ENCODE data around the gene AUP1.
A peak's percentile ranks its signal among the peaks of the same experiment; 100 is the strongest.
"Not testable (repeated sequence)": the region's sequence is repeated elsewhere in the genome, so short reads cannot be mapped to it uniquely, and the experiment has no call there.

AUP1 gene

DNA sequence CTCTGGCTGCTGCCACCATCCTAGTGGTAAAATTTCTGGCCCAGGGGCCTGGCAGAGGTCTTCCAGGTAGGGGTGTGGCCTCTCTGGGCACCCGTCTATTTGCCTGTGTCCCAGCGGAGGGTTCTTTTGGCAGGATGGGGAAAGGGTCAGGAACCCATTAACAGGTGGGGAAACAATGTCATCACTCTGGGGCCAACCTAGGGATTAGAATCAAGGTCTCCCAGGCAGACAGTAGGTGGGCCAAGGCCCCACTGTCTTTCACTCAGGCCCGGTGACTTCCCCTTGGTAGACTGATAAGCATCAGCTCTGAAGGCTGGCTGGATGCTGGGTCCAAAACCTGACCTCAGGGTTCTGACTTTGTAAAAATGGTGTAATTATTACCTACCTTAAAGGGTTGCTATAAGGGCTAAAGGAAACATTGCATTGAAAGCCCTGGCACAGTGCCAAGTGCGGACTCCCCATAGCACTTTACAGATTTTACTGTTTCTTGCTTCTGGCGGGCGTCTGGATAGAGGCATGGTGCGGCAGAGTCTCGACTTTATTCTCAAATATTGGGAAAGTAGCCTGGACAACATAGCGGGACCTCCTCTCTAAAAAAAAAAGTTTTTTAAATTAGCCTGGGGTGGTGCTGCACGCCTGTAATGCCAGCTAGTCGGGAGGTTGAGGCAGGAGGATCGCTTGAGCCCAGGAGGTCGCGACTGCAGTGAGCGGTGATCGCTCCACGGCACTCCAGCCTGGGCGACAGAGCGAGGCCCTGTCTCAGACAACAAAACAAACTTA, 32.3 kb downstream of the AUP1 start:
- DNase-seq = peak; percentile 56

DNA sequence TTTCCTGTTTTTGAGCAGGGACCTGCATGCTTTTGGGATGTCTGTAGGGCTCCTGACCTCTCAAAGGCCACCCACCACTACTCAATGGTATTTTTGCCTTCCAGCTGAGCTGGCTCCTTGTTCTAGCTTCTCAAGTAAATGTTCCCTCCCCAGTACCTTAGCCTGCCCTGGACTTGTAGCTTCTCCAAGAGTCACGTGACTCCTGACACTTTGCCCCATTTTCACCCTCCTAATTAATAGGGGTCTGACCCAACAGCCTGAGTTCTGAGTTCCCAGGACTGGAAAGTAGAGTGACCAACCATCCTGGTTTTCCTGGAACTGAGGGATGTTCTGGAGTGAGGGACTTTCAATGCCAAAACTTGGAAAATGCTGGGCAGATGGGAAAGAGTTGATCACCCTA, 34.1 kb downstream of the AUP1 start:
- no peak for DNase-seq

DNA sequence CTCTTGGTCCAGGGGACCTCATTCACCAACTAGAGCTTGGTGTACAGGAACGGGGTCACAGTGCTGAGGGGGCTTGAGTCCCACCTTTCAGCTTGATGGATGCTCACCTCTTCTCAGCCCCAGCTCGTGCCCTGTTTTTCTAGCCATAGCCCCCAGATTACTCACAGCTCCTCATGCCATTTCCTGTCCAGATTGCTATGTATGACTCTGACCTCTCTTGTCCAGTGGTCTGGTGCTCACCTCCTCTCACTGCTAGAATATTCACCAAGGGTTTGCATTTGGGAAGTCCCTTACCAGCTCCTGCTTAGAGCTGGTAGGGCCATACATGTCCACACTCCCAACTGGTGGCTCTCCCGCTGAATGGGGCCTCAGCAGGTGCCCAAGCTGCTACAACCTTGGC, 36.0 kb downstream of the AUP1 start:
- no peak for DNase-seq

DNA sequence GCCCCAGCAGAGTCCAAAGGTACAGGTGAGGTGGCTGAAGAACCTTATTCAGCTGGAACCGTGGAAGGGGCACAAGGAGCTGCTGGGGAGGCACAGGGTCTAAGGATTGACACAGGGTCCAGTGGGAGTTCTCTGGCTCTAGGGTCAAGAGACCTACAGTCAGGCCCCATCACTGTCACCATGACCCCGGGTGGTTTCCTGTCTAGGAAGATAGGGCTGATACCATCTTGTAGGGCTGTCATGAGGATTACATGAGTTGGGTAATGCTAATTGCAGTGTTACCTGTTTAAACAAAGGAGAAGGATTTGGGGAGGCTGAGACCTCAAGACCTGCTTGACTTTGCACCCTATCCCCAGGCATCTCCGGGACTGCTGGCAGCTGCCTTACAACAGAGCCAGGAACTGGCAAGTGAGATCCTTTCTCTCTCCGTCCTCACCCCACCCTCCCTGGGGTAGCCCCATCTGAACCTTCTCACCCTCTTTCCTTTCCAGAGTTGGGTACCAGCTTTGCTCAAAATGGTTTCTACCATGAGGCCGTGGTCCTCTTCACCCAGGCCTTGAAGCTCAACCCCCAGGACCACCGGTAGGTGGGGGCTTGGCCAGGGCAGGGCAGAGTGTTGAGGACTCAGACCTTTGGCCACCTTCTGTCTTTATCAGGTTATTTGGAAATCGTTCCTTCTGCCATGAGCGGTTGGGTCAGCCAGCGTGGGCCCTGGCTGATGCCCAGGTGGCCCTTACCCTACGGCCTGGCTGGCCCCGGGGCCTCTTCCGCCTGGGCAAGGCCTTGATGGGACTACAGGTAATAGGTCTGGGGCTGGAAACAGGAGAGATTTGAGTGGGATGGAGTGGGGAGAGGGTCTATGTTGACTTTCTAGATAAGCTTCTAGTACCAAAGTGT, 37.6 kb downstream of the AUP1 start:
- DNase-seq = no peak

DNA sequence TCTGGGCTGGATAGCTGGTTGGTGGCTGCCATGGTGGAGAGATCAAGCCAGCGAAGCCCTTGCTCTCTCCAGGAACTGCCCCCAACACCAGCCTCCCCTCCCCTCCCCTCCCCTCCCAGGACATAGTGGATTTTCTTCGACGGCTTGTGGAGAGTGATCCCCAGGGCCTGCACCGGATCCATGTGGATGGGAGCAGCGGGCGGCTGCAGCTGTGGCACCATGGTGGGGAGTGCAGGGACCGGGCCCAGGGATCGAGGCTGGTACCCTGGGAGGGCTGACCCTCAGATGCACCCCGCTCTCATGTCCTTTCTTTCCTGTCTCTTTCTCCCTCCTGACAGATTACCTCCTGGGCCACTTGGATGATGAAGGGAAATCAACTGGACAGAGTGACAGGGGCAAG, 39.6 kb downstream of the AUP1 start:
- DNase-seq = no peak

DNA sequence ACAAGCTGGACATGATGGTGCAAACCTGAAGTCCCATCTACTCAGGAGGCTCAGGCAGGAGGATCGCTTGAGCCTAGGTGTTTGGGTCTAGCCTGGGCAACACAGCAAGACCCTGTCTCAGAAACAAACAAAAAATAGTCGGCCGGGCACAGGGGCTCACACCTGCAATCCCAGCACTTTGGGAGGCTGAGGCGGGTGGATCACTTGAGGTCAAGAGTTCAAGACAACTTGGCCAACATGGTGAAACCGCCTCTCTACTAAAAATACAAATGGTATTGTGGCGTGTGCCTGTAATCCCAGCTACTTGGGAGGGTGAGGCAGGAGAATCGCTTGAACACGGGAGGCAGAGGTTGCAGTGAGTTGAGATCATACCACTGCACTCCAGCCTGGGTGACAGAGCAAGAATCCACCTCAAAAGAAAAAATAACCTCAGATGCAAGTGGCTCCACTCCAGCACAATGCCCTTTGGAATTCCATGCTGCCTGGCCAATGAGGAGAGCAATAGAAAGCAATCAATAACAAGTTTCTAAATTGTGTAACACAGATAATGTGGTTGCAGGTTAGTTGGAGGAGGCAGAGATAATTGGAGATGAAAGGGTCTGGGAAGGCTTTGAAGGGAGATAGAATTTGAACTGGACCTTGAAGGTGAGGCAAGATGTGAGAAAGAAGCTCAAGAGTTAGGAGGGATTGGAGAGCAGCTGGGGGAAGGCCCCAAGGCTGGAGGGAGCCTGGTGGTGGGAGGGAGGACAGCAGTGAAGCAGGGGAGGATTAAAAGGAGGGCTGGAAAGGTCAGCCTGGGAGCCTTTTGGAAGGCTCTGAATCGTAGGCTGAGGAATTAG, 40.6 kb downstream of the AUP1 start:
- no peak for DNase-seq

DNA sequence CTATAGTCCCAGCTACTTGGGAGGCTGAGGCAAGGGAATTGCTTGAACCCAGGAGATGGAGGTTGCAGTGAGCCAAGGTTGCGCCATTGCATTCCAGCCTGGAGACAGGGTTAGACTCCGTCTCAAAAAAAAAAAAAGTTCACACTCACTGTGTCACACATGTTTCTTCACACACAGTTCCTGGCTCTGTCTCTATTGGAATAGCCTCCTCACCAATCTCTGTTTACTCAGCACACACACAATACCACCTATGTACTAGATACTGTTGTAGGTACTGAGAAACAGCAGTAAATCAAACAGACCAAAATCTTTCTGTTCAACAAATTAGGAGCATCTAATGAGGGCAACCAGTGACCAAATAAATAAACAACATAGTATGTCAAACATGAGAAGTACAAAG, 43.4 kb downstream of the AUP1 start:
- DNase-seq = no peak

DNA sequence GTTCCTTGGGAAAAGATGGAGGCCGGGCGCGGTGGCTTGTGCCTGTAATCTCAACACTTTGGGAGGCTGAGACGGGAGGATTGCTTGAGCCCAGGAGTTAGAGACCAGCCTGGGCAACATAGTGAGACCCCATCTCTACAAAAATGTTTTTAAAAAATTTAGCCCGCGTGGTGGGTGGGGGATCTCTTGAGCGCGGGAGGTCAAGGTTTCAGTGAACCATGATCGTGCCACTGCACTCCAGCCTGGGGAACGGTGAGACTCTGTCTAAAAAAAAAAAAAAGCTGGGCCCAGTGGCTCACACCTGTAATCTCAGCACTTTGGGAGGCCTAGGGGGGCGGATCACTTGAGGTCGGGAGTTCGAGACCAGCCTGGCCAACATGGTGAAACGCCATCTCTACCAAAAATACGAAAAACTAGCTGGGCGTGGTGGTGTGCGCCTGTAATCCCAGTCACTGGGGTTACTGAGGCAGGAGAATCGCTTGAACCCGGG, 45.8 kb downstream of the AUP1 start:
- not testable (repeated sequence) for DNase-seq

DNA sequence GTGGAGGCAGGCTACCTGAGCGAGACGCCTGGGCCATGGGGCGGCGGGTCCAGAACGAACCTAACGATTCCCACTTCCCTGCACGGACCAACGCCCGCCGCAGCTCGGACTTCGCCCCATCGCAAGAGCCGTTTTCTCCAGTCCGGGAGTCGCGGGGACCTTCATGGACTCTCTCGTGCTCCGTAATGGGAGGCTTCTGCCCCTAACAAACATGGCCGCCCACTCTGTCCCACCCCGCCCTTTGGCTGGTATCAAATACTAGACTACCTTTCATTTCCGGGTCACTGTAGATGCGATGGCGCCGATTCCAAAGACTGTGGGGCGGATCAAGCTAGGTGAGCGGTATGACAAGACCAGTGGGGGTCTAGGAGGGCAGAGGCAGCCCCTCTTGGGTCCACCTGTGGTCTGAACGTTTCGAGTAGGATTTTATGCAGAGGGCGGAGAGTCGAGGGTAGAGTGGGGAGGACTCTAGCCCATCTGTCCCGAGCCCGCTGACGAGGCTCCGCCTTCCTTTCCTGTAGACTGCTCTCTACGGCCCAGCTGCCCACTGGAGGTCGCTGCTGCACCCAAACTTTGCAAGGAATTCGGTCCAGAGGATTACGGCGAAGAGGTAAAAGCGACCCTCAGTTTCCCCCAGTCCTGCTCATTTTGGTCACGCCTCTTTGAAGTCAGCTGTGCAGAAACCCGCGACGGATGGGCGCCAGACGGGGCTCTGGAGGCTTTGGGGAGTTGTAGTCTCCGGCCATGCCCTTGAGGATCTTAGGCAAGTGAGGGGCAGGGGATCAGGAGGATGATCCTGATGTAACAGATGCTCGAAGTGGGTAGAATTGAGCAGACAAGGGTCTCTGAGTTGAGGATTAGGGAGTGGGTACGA, 46.5 kb downstream of the AUP1 start, which contains the start of the genes CCDC142 and TTC31:
Gene CCDC142 (minus strand): TSS at position 198 of the 874 bp plus-strand sequence. CDS start 161 bp downstream, at position 37.
Gene TTC31 (plus strand): TSS at position 281 of the 874 bp plus-strand sequence. CDS start 15 bp downstream, at position 296.
- peak; percentile 96 for DNase-seq

DNA sequence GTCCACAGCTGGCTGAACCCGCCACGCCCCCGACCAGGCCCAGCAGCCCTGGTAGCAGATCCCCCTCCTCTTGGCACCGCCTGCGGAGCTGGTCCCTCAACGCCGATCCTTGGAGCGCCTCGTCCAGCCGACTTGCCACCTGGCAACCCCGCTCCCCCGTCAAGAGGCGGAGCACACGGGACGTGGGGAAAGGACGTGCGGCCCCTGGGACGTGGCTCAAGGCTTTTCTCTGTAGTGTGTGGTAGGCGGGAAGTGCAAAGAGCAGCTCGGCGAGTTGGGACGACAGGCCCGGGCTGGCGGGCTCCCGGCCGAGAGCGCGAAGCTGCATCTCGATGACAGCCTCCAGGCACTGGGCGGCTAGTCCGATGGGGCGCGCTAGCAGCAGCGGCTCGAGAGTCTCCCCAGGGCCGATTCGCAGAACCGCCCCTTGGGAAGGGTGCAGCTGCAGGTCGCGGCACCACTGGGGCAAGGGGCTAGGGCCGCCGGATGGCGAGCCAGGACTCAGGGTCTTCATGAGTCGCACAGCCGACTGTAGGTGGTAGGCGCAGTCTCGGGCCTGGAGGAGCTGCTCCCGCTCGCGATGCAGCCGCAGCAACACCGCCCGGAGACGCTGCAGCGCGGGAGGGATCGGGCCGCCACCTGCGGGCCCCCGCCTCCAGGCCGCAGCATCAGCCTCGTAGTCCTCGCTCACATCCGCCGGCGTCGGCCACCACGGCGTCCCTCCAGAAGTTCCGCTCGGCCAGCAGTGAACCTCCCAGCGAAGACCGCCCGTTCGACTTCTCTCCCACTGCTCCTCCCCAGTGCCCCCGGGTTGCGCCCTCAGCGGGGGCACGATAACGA, 47.3 kb downstream of the AUP1 start:
- no peak for DNase-seq

DNA sequence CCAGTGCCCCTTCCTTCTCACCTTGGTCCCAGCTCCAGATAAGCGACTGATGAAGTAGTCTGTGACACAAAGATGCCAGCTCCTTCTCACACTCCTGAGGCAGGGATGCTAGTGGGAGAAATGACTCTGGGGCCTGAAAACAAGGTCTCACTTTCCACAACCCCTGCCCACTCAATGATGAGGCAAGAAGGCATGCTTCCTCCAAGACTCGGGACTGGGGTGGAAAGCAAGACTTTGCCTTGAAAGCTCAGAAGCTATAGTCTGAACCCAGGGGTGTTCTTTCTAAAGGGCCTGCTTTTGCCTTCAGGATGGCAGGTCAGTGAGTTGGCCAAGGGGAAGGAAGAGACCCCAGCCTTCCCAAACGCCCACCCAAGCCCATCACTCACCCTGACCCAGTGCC, 48.1 kb downstream of the AUP1 start:
- no peak for DNase-seq

Data from right forelimb (tissue), 1 donor.